NK-92 treated with Interleukin-12 subunit alpha and Interleukin-12 subunit beta, amount 100 ng/mL, for 24 hours (cell line): Measurements from ENCODE around the gene RCSD1.

ENCODE experiments used
- DNase-seq: peaks from one replicate; lab custom pipeline; 2025; lab: John Stamatoyannopoulos, UW

Gene RCSD1

GRCh38 chr1:167643441-167643840 is 13.4 kb downstream of the RCSD1 start:
- DNase-seq: no peak

- DNase-seq: no peak
These were observed 14.5 kb downstream of the RCSD1 start for GRCh38 chr1:167644551-167644950.

- no peak for DNase-seq
These were observed 15.1 kb downstream of the RCSD1 start for GRCh38 chr1:167645140-167645541.

DNA sequence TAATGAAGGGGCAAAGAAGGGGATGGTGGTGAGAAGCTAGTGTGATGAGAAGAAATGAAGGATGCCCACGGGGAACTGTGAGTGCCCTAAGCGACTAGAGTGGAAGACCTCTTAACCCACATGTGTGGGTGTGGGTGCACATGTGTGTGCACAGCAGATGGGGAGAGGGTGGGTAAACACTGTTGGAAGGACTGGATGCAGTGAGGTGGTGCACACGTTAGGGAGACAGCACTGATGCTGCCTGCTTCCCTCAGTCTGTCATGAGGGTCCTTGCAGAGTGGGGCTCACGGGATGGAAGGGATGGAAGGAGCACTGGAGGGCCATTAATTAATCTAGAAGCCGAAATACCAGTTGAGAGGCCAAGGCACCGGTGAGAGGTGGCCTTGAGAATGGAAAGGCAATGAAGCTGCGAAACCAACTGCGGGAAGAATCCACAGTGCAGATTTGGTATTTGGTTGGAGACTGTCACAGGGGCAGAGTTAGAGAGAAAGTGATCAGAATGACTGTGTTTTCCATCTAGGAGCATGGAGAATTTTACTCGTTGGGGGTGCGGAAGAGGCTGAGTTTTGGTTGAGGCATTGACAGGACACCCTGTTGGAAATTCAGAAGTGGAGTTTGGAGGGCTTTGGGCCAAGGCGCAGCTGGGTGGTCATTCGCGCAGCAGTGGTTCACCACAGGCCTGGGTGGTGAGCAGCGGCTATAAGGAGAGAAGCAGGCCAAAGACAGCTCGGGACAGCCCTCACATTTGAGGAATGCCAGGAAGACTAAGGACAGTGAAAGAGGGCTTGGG is 15.8 kb downstream of the RCSD1 start:
- no peak for DNase-seq

GRCh38 chr1:167648252-167648849 is 18.3 kb downstream of the RCSD1 start:
- DNase-seq: no peak

- no peak for DNase-seq
These were observed 19.1 kb downstream of the RCSD1 start for GRCh38 chr1:167648978-167649744.

GRCh38 chr1:167650269-167651160 is 20.5 kb downstream of the RCSD1 start:
- DNase-seq: no peak

- no peak for DNase-seq
These were observed 21.2 kb downstream of the RCSD1 start for GRCh38 chr1:167651161-167651693.

DNA sequence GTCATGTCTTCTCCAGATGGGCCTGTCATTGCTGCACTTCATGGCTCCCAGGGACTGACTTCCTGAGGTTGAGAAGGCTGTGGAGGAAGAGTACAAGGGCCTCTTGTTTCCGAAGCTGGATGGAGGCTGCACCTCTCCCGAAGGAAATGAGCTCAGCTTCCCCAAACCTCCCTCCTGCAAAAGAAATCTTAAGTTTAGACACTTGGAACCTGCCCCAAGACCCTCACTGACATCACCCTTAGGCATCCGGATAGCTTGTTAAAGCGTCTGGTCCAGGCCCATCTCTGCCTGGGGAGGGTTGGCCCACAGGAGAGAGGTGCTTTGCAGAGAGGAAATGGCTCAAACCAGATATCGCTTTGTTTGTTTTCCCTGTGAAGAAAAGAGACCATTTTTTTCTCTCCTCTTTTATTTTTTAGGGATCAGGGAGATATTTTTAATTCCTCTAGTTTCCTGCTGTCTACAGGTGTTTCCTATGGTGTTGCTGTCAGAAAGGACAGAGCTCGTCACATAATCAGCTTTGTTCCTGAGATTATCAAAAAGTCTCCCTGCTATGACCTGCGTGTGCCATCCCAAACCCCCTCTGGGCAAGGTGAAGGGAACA is 25.0 kb downstream of the RCSD1 start:
- DNase-seq: no peak

DNA sequence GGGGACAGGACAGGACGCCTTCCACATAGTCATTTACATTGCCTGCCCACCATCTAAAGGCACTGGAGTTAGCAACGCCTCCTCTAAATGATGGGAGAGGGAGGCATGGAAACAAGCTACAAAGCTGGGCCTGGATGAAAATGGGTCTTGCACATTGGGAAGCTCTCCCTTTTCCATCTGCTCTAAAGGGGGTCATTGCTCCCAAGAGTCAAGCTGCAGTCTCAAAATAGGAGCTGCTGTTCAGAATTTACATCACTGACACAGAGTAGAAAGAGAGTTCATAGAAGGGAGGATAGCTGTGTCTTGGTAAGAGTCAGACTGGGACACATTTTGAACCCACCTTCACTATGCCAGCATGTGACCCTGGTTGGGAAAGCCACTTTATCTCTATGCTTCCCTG is 26.6 kb downstream of the RCSD1 start:
- no peak for DNase-seq

- no peak for DNase-seq
These were observed 28.7 kb downstream of the RCSD1 start for GRCh38 chr1:167658574-167659328.

DNA sequence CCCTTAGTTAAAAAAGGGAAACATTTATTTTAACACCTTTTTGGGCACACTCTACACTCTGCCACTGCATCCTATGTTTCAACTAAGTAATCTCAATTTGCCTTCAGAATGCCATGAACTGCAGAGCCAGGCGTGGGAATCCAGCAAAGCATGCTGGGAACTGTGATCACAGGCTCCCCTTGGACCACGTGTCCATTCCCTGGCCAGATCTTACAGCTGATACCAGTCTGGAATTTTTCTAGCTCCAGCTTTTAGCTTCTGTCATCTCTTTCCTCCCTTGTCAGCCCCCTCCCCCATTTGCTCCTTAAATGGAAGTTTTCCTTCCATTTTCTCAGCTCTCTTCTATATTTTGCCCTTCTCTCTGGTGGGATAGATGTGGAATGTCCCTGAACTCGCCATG is 29.4 kb downstream of the RCSD1 start:
- no peak for DNase-seq

DNA sequence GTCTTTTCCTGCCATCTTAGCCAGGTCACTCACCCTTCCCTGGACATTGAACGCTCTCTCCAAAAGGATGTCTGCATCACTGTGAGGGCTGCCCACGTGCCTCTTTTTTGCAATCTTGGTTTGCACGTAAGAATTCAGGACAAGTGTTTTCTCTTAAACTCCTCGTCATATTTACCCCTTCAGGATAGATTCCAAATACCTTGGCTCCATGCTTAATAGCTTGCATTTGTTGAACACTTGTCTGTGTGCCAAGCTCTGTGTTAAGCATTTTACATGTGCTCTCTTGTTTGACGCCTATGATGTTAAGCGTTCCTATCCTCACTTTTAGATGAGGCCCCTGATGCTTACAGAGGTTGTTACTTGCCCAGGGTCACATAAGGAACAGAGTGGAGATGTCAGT is 29.8 kb downstream of the RCSD1 start:
- DNase-seq: no peak

DNA sequence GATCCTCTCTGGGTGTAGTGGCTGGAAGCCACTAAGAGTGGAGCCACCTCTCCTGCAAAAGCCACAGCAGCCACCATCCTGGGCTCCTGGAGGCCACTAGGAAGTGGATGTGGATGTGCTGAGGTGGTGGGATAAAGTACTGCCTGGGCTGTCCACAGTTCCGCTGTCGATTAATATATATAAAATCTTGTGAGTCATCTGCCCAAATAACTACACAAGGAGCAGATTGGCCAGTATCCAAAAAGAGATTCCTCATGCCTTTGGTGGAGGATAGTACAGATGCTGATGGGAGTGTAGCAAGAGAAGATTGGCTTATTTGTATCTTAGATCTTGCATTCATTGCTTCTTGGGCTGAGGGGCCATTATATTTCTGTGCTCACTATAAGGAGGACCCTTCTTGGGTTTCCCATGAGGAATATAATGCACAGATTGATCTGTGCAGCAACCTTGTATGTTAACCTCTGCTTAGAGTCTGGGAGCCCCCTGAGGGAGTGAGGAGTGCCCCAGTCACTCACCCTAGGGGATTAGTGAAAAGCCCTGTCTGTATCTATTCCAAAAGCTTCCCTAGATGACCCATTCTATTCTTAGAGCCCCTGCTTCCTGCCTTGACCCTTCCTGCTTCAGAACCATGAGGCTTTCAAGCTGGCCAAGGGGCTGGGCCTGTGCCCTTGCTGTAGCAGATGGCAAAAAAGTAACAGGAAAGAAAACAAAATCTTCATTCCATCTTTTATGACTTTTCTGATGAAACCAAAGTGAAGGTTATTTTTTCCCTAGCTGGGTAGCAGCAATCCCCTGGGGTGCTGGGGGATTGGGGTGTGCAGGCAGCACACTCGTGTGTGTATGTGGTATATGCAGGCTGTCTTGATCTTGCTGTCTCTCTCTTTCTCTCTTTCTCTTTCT is 31.7 kb downstream of the RCSD1 start:
- no peak for DNase-seq

- no peak for DNase-seq
These were observed 33.2 kb downstream of the RCSD1 start for GRCh38 chr1:167663002-167663772.

DNA sequence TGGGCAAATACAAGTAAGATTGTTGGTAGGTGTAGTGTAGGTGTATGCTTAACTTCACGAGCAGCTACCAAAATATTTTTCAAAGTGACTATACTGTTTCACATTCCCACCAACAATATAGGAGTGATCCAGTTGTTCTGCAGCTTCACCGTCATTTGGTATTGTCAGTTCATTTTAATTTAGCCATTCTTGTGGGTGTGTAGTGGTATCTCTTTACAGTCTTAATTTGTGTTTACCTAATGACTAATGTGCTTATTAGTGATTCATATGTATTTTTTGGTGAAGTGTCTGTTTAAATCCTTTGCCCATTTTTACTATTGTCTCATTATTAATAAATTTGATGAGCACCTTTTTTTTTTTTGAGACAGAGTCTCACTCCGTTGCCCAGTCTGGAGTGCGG is 35.4 kb downstream of the RCSD1 start:
- no peak for DNase-seq

GRCh38 chr1:167666416-167666815 is 36.4 kb downstream of the RCSD1 start:
- DNase-seq: no peak

GRCh38 chr1:167667536-167667935 is 37.5 kb downstream of the RCSD1 start:
- DNase-seq: no peak

DNA sequence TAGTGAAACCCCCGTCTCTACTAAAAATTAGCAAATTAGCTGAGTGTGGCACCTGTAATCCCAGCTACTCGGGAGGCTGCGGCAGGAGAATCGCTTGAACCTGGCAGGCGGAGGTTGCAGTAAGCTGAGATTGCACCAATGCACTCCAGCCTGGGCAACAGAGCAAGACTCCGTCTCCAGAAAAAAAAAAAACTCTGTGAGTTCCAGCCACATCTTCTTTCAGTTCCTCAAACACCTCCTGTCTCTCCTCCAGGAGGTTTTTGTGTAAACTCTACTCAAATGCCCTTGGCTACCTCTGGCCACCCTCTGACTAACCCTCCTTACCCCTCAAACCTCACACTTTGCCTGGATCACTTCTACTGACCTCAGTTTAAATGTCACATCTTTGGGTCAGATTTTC is 38.1 kb downstream of the RCSD1 start:
- DNase-seq: no peak
